ENCODE results near the gene TC2N.

Gene TC2N

DNA sequence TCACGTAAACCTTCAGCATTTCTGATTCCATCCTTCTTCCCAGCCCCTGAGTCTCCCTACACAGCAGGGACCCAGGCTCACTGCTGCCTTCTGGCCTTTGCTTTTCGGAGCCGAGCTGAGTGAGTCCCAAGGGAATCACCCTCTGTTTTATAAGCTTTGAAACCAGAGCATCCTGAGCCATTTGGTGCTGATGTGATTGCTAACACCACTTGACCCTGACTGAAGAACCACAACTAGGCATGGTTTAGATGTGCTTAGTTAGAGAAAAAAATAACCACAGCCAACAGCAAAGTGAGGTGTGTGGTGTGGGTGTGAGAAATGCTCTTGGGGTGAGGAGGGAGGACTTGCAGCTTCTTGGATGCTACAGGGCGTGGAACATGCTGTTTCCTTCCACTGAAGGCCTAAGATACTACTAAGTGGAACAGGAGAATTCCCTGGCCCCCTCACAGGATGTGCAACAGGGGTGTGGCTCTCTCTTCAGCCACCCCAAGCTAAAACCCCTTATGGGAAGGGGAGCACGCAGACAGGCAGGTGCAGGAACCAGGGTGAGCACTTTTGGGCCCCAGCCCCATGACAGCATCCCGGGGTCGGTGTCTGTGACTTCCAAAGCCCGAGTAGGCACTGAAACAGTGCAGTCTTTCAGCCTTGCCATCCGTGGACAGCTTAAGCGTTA, at the start of gene TC2N:
Gene TC2N, minus strand, starts transcription at position 221 of the 673 bp plus-strand sequence. CDS start 53,767 bp downstream, outside the sequence.
- H3K4me3 ChIP-seq (ENCODE audit: low read length) = no peak within 1 kb of the TSS
- TF ChIP-seq, protein P1, sequence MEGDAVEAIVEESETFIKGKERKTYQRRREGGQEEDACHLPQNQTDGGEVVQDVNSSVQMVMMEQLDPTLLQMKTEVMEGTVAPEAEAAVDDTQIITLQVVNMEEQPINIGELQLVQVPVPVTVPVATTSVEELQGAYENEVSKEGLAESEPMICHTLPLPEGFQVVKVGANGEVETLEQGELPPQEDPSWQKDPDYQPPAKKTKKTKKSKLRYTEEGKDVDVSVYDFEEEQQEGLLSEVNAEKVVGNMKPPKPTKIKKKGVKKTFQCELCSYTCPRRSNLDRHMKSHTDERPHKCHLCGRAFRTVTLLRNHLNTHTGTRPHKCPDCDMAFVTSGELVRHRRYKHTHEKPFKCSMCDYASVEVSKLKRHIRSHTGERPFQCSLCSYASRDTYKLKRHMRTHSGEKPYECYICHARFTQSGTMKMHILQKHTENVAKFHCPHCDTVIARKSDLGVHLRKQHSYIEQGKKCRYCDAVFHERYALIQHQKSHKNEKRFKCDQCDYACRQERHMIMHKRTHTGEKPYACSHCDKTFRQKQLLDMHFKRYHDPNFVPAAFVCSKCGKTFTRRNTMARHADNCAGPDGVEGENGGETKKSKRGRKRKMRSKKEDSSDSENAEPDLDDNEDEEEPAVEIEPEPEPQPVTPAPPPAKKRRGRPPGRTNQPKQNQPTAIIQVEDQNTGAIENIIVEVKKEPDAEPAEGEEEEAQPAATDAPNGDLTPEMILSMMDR (IDR thresholded peaks at IDR 0.05; ENCODE audit: insufficient read depth, low read depth, low read length, missing control alignments) = no peak
- DNase-seq (ENCODE audit: low read depth) = no peak

DNA sequence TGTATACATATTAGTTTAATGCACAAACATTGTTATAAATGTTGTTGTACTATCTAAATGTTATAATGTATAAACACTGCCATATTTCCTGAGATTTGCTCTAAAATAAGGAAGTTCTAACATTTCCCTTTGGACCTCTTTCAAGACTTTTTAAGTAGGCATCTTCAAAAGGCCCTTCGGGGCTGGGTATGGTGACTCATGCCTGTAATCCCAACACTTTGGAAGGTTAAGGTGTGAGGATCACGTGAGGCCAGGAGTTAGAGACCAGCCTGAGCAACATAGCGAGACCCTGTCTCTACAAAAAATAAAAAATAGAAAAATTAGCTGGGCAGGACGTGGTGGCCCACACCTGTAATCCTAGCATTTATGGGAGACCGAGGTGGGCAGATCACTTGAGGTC, 44.7 kb upstream of the TC2N start:
- no peak for DNase-seq (ENCODE audit: low read depth)
- no peak overlapping the region for H3K4me3 ChIP-seq (ENCODE audit: low read length)
- TF ChIP-seq, protein P1 (IDR thresholded peaks at IDR 0.05; ENCODE audit: insufficient read depth, low read depth, low read length, missing control alignments) = no peak

DNA sequence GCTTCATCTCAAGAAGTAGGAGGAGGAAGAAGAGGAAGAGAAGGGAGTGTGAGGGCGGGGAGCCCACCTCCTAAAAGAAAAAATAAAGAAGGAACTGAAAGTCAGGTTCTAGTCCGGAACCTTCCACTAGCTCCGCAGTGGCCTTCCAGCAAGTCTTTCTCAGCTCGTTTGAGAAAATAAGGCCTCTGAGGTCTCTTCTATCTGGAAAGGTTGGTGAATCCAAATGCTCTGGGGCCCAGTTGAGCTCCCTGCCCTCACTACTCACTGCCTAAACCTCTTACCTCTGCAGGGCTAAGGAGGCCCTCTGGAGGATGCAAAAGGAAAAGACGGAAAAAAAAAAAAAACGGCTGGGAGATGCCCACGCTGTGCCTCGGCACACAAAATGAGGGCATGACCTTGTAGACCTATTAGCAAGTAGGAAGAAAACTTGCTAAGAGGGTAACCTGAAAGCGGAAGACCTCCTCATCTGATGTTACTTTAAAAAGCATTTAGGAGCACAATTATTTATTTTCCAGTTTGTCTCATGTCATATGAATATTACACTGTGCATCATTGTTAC, 44.2 kb upstream of the TC2N start:
- no peak overlapping the region for H3K4me3 ChIP-seq (ENCODE audit: low read length)
- peak; percentile 71 for DNase-seq (ENCODE audit: low read depth)
- TF ChIP-seq, protein P1 (IDR thresholded peaks at IDR 0.05; ENCODE audit: insufficient read depth, low read depth, low read length, missing control alignments) = peak; percentile 77

DNA sequence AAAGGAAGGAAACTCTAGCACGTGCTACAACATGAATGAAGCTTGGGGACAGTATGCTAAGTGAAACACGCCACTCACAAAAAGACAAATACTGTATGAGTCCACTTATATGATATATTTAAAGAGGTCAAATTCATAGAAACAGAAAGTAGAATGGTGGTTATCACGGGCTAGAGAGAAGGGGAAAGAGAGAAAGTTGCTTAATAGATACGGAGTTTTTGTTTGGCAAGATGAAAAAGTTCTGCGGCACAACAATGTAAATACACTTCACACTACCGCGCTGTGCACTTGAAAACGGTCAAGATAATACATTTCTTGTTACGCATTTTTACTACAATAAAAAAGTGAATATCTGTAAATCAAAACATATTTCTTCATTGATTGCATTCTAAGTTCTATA, 42.9 kb upstream of the TC2N start:
- no peak overlapping the region for H3K4me3 ChIP-seq (ENCODE audit: low read length)
- TF ChIP-seq, protein P1 (IDR thresholded peaks at IDR 0.05; ENCODE audit: insufficient read depth, low read depth, low read length, missing control alignments) = no peak
- DNase-seq (ENCODE audit: low read depth) = no peak

DNA sequence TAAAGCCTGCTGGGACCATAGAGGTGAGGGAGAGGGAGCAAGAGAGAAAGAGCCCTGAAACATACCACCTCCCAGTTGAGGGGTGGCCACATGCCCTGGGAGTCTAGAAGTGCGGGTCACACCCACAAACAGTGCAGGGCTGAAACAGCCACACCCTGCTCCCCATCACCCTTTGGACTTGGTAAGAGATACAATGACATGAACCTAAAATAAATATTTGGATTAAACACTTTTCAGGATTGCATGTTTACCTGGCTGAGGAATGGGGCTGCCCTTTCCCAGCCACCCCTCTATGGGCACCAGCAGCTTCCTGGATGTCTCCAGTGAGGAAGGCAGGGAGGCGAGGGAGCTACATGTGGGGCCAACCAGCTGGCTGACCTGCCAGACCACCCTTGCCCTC, 39.0 kb upstream of the TC2N start:
- DNase-seq (ENCODE audit: low read depth) = no peak
- H3K4me3 ChIP-seq (ENCODE audit: low read length) = no peak overlapping the region
- TF ChIP-seq, protein P1 (IDR thresholded peaks at IDR 0.05; ENCODE audit: insufficient read depth, low read depth, low read length, missing control alignments) = no peak

DNA sequence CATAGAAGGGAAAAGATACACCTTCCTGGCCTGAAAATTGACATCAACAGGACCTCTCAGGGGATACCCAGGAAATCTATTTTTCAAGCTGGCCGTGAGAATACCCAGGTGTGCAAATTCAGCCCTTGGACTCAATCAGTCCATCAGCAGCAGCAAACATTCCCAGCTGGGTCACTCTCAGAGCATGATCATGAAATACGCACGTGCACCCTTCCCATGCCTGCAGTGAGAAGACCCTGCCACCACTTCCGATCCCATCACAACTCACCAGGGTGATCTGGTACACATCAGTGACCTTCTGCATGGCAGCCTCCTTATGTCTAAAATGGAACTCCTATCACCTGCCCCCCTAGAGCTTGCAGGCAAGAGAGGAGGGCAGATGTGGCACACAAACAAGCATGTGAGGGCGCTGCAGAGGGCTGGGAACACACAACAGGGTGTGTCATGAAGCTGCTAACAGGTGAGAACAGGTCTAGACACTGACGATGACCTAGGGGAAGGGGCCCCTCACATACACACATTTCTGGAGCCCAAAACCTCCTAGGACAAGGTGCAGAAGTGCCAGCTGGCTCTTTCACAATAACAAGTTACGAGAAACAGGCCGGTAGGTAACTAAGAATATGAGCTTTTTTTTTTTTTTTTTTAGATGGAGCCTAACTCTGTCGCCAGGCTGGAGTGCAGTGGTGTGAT, 37.8 kb upstream of the TC2N start:
- no peak for DNase-seq (ENCODE audit: low read depth)
- TF ChIP-seq, protein P1 (IDR thresholded peaks at IDR 0.05; ENCODE audit: insufficient read depth, low read depth, low read length, missing control alignments) = no peak

More for the DNA sequence above, 37.8 kb upstream of the TC2N start:
- no peak overlapping the region for H3K4me3 ChIP-seq (ENCODE audit: low read length)

Measured in epithelial cell of esophagus (primary cell).